Measurements from ENCODE around the gene TUBA3E. TPM values are rescaled to one million over a fixed set of nuclear protein-coding genes. Genes with fewer than 3 reads are reported as not detected.
"Not testable (repeated sequence)": the region's sequence is repeated elsewhere in the genome, so short reads cannot be mapped to it uniquely, and the experiment has no call there.

TUBA3E gene
- total RNA-seq, 1 experiment from 2014 or later: 1.0 TPM

GRCh38 chr2:130143266-130144039 lies 54.8 kb downstream of the TUBA3E start:
- not testable (repeated sequence) for DNase-seq (ENCODE audit: low read depth)

- not testable (repeated sequence) for DNase-seq (ENCODE audit: low read depth)
Measured at GRCh38 chr2:130142396-130143265, 55.6 kb downstream of the TUBA3E start.

Other genes starting within 250 kb of the TUBA3E start
- gene RAB6C, start 218.8 kb downstream of the TUBA3E start, total RNA-seq (2014; rRNA removed; shearing (Covaris generic)): not detected in 2 replicates
- gene POTEF, start 69.2 kb downstream of the TUBA3E start, total RNA-seq (2014; rRNA removed; shearing (Covaris generic)): 4.0 and 5.4 TPM in 2 replicates
- gene CCDC74B, start 53.3 kb downstream of the TUBA3E start, total RNA-seq (2014; rRNA removed; shearing (Covaris generic)): 3.3 and 33.7 TPM in 2 replicates
- gene SMPD4, start 16.8 kb downstream of the TUBA3E start, total RNA-seq (2014; rRNA removed; shearing (Covaris generic)): 23.5 and 28.9 TPM in 2 replicates
- gene MZT2B, start 16.2 kb downstream of the TUBA3E start, total RNA-seq (2014; rRNA removed; shearing (Covaris generic)): 130 and 152 TPM in 2 replicates
- gene IMP4, start 144.5 kb upstream of the TUBA3E start, total RNA-seq (2014; rRNA removed; shearing (Covaris generic)): 294 and 327 TPM in 2 replicates
- gene PTPN18, start 157.6 kb upstream of the TUBA3E start, total RNA-seq (2014; rRNA removed; shearing (Covaris generic)): 7.1 and 18.0 TPM in 2 replicates

Data from Daoy (cell line).